Immature natural killer cell (primary cell): ENCODE data around the gene STIM1. TPM values are rescaled to one million over a fixed set of nuclear protein-coding genes. Genes with fewer than 3 reads are reported as not detected.

ENCODE experiments used
- DNase-seq, 3 donors: peaks; one replicate each; pipeline ENCODE4 v3.0.0; 2022; ENCODE audit warnings: mixed read lengths in 1 of 3
- H3K27ac Mint-ChIP-seq, 6 donors: one replicate each; pipeline ENCODE4 v1.8.0; 2020; ENCODE audit warnings: mixed read lengths in 6 of 6, mild to moderate bottlenecking in 5 of 6, inconsistent platforms in 4 of 6, moderate library complexity in 3 of 6
- H3K27me3 Mint-ChIP-seq, 3 donors: one replicate each; pipeline ENCODE4 v1.8.0; 2020 to 2021; ENCODE audit warnings: low read depth in 3 of 3, mild to moderate bottlenecking in 3 of 3, mixed read lengths in 3 of 3, moderate library complexity in 3 of 3, inconsistent platforms in 1 of 3
- H3K36me3 Mint-ChIP-seq, 3 donors: one replicate each; pipeline ENCODE4 v1.8.0; 2020; ENCODE audit warnings: mixed read lengths in 3 of 3, inconsistent platforms in 2 of 3, mild to moderate bottlenecking in 2 of 3
- H3K4me1 Mint-ChIP-seq, 2 donors: one replicate each; pipeline ENCODE4 v1.8.0; 2020; ENCODE audit warnings: inconsistent platforms in 2 of 2, mild to moderate bottlenecking in 2 of 2, mixed read lengths in 2 of 2, moderate library complexity in 1 of 2
- H3K4me3 Mint-ChIP-seq, 5 donors: one replicate each; pipeline ENCODE4 v1.8.0; 2020; ENCODE audit warnings: mild to moderate bottlenecking in 5 of 5, mixed read lengths in 5 of 5, inconsistent platforms in 3 of 5, moderate library complexity in 3 of 5
- H3K9me3 Mint-ChIP-seq, 6 donors: one replicate each; pipeline ENCODE4 v1.8.0; 2020; ENCODE audit warnings: mild to moderate bottlenecking in 6 of 6, mixed read lengths in 6 of 6, inconsistent platforms in 4 of 6, moderate library complexity in 3 of 6
- polyA plus RNA-seq, 3 donors: library from polyadenylated mRNA; unstranded; fragments of 300-500 nt; fragmentation: Illumina TruSeq; gene quantifications; one replicate each; pipeline ENCODE4 v1.2.3, GENCODE V29; 2021

Gene STIM1
- polyA plus RNA-seq, 3 donors from 2014 or later: 28.7 to 53.1 (median 45.5) TPM

DNA sequence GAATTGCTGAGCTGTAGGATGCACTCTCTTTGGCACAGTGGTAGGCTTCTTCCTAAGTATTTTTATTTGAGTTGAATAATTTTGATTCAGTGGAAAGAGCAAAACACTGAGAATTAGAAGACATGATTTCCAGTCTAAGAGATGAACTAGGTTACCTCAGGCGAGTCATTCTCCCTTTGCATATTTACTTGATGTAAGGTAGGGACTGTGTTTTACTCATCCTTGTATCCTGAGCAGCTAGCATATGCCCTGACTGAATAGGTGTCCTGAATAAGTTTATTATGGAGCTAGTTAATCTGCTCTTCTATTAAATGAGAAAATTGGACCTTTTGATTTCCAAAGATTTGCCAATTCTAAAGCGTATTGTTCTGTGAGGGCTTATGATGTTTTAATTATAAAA is 50.7 kb downstream of the STIM1 start:
- Mint-ChIP-seq H3K27me3 (no peaks in the 10 kb centered on the region), H3K4me3 (no peak overlapping the region), H3K4me1 (peaks cover 74 to 90% of the 10 kb centered on the region in 2 donors), H3K27ac (peak overlapping the region in 3 of 6 donors; percentile 42 to 87 (median 47)), H3K9me3 (no peaks in the 10 kb centered on the region), H3K36me3 (no peaks in the 10 kb centered on the region)
- no peak for DNase-seq

DNA sequence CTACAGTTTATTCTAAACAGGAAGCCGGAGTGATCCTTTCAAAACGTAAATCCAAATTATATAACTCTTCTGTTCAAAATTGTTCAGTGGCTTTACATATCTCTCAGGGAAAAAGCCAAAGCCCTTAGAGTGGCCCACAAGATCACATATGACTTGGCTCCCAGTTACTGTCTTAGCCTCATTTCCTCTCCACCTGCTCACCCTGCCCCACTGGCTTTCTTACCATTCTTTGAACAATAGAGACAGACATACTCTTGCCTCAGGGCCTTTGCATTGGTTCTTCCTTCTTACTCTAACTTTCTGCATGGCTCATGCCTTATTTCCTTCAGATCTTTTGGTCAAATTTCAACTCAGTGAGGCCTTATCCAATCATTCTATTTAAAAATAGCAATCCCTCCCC is 52.1 kb downstream of the STIM1 start:
- Mint-ChIP-seq H3K36me3 (no peaks in the 10 kb centered on the region), H3K4me3 (no peak overlapping the region), H3K9me3 (no peaks in the 10 kb centered on the region), H3K27ac (peak overlapping the region; percentile 14 to 77 (median 58)), H3K4me1 (peaks cover 71 to 86% of the 10 kb centered on the region in 2 donors), H3K27me3 (no peaks in the 10 kb centered on the region)
- no peak for DNase-seq

- Mint-ChIP-seq H3K36me3 (no peaks in the 10 kb centered on the region), H3K27ac (peak overlapping the region; percentile 8 to 81 (median 44)), H3K4me1 (peaks cover 67 to 85% of the 10 kb centered on the region in 2 donors), H3K9me3 (no peaks in the 10 kb centered on the region), H3K27me3 (peaks cover 0 to 2% (median 0%) of the 10 kb centered on the region in 3 donors), H3K4me3 (no peak overlapping the region)
- no peak for DNase-seq
Measured at GRCh38 chr11:3909901-3910300, 54.4 kb downstream of the STIM1 start.

- no peak overlapping the region for H3K4me3 Mint-ChIP-seq
- H3K36me3 Mint-ChIP-seq: no peaks in the 10 kb centered on the region
- peaks cover 0 to 2% (median 0%) of the 10 kb centered on the region in 3 donors for H3K27me3 Mint-ChIP-seq
- peak overlapping the region; percentile 33 to 83 (median 78) for H3K27ac Mint-ChIP-seq
- no peak for DNase-seq
- H3K4me1 Mint-ChIP-seq: peaks cover 68 to 85% of the 10 kb centered on the region in 2 donors
- H3K9me3 Mint-ChIP-seq: no peaks in the 10 kb centered on the region
Measured at GRCh38 chr11:3911908-3912505, 56.5 kb downstream of the STIM1 start.

GRCh38 chr11:3913921-3914320 is 58.5 kb downstream of the STIM1 start:
- Mint-ChIP-seq H3K4me3 (no peak overlapping the region), H3K27ac (peak overlapping the region in 5 of 6 donors; percentile 41 to 75 (median 54)), H3K36me3 (no peaks in the 10 kb centered on the region), H3K9me3 (no peaks in the 10 kb centered on the region), H3K27me3 (peaks cover 0 to 2% (median 0%) of the 10 kb centered on the region in 3 donors), H3K4me1 (peaks cover 75 to 89% of the 10 kb centered on the region in 2 donors)
- no peak for DNase-seq

- peaks cover 0 to 2% (median 0%) of the 10 kb centered on the region in 3 donors for H3K27me3 Mint-ChIP-seq
- no peaks in the 10 kb centered on the region for H3K9me3 Mint-ChIP-seq
- no peaks in the 10 kb centered on the region for H3K36me3 Mint-ChIP-seq
- DNase-seq: peak; percentile 49 to 55 (median 53)
- peak overlapping the region in 3 of 5 donors; percentile 3 to 48 (median 27) for H3K4me3 Mint-ChIP-seq
- peaks cover 78 to 89% of the 10 kb centered on the region in 2 donors for H3K4me1 Mint-ChIP-seq
- peak overlapping the region; percentile 54 to 89 (median 74) for H3K27ac Mint-ChIP-seq
Measured at GRCh38 chr11:3914805-3915204, 59.3 kb downstream of the STIM1 start.

GRCh38 chr11:3916962-3917361 is 61.5 kb downstream of the STIM1 start:
- no peaks in the 10 kb centered on the region for H3K9me3 Mint-ChIP-seq
- peak overlapping the region; percentile 31 to 71 (median 65) for H3K4me3 Mint-ChIP-seq
- H3K4me1 Mint-ChIP-seq: peaks cover 86 to 93% of the 10 kb centered on the region in 2 donors
- no peak for DNase-seq
- H3K27ac Mint-ChIP-seq: peak overlapping the region; percentile 54 to 91 (median 86)
- no peaks in the 10 kb centered on the region for H3K36me3 Mint-ChIP-seq
- H3K27me3 Mint-ChIP-seq: peaks cover 0 to 5% (median 0%) of the 10 kb centered on the region in 3 donors

- no peaks in the 10 kb centered on the region for H3K36me3 Mint-ChIP-seq
- H3K27ac Mint-ChIP-seq: peak overlapping the region; percentile 58 to 86 (median 76)
- H3K9me3 Mint-ChIP-seq: no peaks in the 10 kb centered on the region
- peak overlapping the region; percentile 58 to 82 (median 68) for H3K4me3 Mint-ChIP-seq
- peaks cover 72 to 83% of the 10 kb centered on the region in 2 donors for H3K4me1 Mint-ChIP-seq
- peaks cover 0 to 4% (median 0%) of the 10 kb centered on the region in 3 donors for H3K27me3 Mint-ChIP-seq
- peak; percentile 50 to 64 (median 57) for DNase-seq
Measured at GRCh38 chr11:3920148-3920852, 64.8 kb downstream of the STIM1 start.

DNA sequence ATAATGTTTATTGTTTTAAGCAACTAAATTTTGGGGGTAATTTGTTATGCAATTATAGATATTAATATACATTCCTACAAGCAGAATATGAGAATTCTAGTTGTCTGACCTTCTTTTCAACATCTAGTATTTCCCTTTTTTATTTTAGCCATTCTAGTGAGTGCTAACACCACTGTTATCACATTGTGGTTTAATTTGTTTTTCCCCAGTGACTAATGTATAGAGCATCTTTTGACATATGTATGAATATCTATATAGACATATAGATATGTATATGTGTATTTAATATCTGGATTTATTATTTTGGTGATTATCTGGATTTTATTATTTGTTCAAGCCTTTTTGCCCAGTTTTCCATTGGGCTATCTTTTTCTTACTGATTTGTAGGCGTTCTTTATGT is 66.6 kb downstream of the STIM1 start:
- Mint-ChIP-seq H3K9me3 (no peaks in the 10 kb centered on the region), H3K27me3 (peaks cover 0 to 4% (median 0%) of the 10 kb centered on the region in 3 donors), H3K4me1 (peaks cover 63 to 78% of the 10 kb centered on the region in 2 donors), H3K27ac (peak overlapping the region; percentile 51 to 83 (median 76)), H3K4me3 (peak overlapping the region in 3 of 5 donors; percentile 3 to 46 (median 39)), H3K36me3 (no peaks in the 10 kb centered on the region)
- no peak for DNase-seq

DNA sequence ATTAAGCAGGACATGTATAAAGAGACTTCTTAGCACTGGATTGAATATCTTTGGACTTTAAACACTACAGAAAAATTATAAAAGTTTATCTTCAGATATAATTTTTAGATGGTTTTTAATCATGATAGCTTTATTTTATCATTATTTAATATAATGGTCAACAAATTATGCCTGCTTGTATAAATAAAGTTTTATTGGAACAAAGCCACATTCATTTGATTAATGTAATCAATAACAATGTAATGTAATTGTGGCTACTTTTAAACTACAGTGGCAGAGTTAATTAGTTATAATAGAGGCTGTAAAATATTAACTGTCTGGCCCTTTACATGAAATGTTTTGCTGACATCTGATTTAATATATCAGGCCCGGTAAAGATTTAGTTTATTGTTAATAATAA is 70.0 kb downstream of the STIM1 start:
- no peak overlapping the region for H3K4me3 Mint-ChIP-seq
- H3K27me3 Mint-ChIP-seq: peaks cover 0 to 1% (median 0%) of the 10 kb centered on the region in 3 donors
- DNase-seq: no peak
- H3K27ac Mint-ChIP-seq: no peak overlapping the region
- H3K4me1 Mint-ChIP-seq: peaks cover 51 to 77% of the 10 kb centered on the region in 2 donors
- no peaks in the 10 kb centered on the region for H3K9me3 Mint-ChIP-seq
- peaks cover 0 to 6% (median 0%) of the 10 kb centered on the region in 3 donors for H3K36me3 Mint-ChIP-seq

GRCh38 chr11:3926458-3927095 is 71.1 kb downstream of the STIM1 start:
- no peak overlapping the region for H3K4me3 Mint-ChIP-seq
- H3K36me3 Mint-ChIP-seq: peaks cover 0 to 6% (median 0%) of the 10 kb centered on the region in 3 donors
- peaks cover 47 to 77% of the 10 kb centered on the region in 2 donors for H3K4me1 Mint-ChIP-seq
- peaks cover 0 to 1% (median 0%) of the 10 kb centered on the region in 3 donors for H3K27me3 Mint-ChIP-seq
- peak overlapping the region in 4 of 6 donors; percentile 26 to 48 (median 42) for H3K27ac Mint-ChIP-seq
- DNase-seq: no peak
- H3K9me3 Mint-ChIP-seq: no peaks in the 10 kb centered on the region

GRCh38 chr11:3927129-3927796 is 71.8 kb downstream of the STIM1 start:
- Mint-ChIP-seq H3K9me3 (no peaks in the 10 kb centered on the region), H3K4me1 (peaks cover 47 to 76% of the 10 kb centered on the region in 2 donors), H3K36me3 (peaks cover 0 to 6% (median 0%) of the 10 kb centered on the region in 3 donors), H3K27me3 (peaks cover 0 to 1% (median 0%) of the 10 kb centered on the region in 3 donors), H3K27ac (peak overlapping the region in 5 of 6 donors; percentile 38 to 77 (median 47)), H3K4me3 (no peak overlapping the region)
- no peak for DNase-seq

- peak overlapping the region in 2 of 6 donors; percentile 39 to 59 for H3K27ac Mint-ChIP-seq
- DNase-seq: no peak
- peaks cover 0 to 6% (median 0%) of the 10 kb centered on the region in 3 donors for H3K36me3 Mint-ChIP-seq
- H3K4me1 Mint-ChIP-seq: peaks cover 57 to 75% of the 10 kb centered on the region in 2 donors
- H3K4me3 Mint-ChIP-seq: no peak overlapping the region
- peaks cover 0 to 1% (median 0%) of the 10 kb centered on the region in 3 donors for H3K27me3 Mint-ChIP-seq
- no peaks in the 10 kb centered on the region for H3K9me3 Mint-ChIP-seq
Measured at GRCh38 chr11:3929232-3929631, 73.8 kb downstream of the STIM1 start.
